HG02870 (cell line): ENCODE results near the gene KCNN2.

Source experiments
- ATAC-seq: cut with Tn5 transposase; IDR thresholded peaks from one replicate; pipeline ENCODE4 v1.9.1; 2021; ENCODE audit warnings: mild to moderate bottlenecking, moderate library complexity; ENCODE audit not compliant: unreplicated experiment

KCNN2 gene

DNA sequence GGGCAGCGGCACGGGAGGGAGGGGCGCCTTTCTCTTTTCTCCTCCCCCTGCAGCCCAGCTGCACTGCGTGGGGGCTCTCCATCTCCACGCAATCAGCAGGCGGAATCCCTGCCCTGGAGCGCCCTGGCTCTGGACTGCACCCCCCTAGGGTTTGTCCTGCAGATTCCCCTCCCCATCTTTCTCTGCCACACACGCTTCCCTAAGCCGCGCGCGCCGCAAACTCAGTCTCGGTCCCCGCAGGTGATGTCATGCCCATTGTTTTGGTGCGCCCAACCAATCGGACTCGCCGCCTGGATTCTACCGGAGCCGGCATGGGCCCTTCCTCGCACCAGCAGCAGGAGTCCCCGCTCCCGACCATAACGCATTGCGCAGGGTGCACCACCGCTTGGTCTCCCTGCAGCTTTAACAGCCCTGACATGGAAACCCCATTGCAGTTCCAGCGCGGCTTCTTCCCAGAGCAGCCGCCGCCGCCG, at the start of gene KCNN2:
Gene KCNN2, plus strand, starts transcription at position 347 of the 473 bp plus-strand sequence. Its CDS starts 70 bp downstream, at position 417.
- peak; percentile 41 for ATAC-seq

DNA sequence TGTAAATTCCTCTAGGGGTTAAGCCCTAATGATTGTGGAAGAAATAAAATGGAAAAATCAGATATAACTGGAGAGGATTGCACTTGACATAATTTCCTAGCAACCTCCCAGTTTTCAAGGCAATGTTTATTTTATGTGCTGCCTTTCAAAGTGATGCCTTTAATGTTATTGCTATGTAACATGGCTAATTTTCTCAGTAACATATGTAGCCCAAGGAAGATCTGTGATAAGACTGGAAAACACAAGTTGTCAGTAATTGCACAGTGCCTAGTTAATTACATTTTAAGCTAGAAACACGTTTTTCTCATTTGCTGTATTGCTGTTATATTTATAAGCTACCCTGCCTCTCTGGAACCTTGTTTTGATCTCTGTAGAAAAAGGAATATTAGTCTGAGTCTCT, 49.2 kb upstream of the KCNN2 start:
- ATAC-seq: no peak

DNA sequence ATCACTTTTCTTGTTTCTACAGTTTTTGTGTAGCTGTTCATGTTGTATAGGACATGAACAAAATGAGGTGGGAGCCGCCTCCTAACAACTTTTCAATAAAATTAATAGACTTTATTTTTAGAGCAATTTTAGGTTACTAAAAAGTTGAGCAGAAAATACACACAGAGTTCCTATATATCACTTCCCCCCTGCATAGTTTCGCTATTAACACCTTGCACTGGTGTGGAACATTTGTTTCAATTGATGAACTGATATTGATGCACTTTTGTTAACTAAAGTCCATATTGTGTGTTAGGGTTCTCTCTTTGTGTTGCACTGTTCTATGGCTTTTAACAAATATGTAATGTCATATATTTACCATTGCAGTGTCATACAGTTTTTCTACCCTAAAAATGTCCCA, 47.8 kb upstream of the KCNN2 start:
- ATAC-seq: no peak

DNA sequence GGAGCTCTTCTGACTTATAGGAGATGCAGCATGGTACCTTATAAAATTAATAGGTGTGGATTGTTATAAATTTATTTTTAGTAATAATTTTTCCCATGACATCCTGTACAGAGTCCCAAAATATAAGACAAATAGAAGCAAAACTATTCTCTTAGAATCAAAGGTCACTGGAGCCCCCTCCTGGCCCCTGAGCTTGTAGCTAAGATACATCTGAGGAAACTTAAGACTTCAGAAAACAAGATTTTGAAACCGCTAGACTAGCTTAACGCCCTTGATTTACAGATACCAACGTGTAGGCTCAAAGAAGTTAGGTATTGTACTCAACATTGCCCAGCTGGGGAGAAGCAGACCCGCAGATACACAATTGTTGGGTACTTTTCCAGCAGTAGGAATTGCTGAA, 45.7 kb upstream of the KCNN2 start:
- no peak for ATAC-seq

DNA sequence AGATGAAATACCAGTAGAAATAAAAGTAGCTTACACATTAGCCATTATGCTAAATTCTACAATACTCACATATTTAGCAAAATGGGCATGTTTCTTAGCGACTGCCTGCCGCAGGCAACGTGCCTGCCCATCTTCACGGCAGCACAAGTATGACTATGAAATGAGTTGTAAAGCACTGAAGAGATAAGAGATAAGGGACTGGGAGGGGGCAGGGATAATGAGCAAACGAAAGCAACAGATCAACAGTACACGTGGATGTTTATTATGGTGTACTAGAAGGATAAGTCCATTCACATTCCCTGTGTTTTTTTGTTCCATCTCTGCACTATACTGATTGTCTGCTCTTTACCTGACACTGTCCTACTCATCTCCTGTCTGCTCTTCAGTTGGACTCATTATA, 44.1 kb upstream of the KCNN2 start:
- no peak for ATAC-seq

DNA sequence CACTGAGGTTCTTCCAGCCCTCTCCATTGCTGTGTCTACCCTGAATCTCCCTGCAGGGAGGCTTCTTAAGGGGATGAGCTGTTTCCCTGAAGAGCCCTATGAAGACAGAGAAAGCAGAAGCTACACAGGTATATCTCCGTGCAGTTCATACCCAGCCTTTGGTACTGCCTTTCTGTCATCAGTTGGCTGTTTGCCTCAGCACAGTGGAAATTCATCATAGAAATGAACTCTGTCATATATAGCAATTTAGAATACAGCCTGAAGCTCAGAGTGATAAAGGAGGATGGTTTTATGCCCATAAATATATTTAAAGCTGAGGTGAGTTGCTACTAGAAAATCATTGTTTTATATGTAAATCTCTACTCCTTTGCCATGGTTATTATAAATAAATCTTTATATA, 42.6 kb upstream of the KCNN2 start:
- ATAC-seq: no peak

DNA sequence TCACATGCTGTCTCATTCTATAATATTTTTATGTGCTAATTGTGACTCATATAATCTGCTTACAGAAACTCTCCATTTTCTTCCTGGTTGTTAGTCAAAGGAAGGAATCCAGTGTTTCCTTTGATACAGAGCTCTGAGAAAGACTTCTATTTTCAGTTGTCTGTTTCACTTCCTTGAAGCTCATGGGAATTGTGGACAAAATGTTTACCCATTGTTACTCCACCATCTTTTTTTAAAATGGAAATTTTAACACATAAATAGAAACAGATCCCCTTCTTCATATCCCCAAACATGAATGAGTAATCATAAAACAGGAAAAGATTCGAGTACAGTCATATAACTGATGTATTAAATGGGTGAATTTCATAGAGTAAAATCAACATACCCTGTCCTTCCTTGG, 42.0 kb upstream of the KCNN2 start:
- ATAC-seq: no peak

DNA sequence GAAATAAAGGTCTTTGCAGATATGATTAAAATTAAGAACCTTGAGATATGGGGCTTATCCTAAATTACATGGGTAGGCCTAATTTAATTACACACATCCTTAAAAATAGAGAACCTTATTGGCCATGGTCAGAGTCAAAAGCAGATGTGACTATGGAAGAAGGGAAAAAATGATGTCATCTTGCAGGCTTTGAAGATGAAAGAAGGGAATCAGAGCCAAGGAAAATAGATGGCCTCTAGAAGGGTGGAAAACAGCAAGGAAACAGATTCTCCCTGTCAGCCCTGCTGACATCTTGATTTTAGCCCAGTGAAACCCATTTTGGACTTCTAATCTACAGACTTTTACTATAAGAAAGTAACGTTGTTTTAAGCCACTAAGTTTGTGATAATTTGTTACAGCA, 37.6 kb upstream of the KCNN2 start:
- ATAC-seq: no peak

DNA sequence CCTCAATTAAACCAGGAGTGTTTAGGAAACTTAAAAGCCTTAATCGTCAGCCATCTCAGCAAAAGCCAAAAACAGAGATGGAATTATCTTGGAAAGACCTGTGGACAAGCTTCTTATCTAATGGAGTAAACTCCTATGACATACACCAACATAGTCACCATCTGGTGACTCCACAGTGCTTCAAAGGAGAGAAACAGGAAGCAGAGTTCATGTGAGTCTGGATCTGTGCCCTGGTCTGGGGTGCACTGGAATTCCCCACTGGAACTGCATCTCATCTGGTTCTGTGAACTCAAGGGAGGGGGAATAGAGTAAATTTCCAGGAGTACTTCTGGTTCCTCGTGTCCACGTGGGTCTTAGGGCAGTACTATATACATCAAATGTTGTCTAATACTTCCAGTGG, 36.3 kb upstream of the KCNN2 start:
- no peak for ATAC-seq

DNA sequence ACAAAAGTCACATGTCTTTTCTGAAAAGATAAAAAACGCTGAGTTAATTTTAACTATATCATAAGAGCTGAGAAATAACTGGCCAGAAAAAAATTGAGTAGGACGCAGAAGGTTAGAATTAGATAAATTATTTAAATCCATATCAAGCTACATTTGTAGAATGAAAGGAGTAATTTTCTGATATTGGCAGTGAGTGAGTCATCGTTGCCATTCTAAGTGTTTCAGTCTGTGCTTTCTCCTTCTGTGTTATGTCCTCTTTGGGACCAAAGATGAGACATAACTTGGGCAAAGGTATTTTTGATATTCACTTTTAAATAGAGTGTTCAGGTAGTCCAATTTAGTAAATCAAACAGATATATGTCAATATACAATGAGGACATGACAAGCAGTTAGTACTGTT, 34.4 kb upstream of the KCNN2 start:
- no peak for ATAC-seq

DNA sequence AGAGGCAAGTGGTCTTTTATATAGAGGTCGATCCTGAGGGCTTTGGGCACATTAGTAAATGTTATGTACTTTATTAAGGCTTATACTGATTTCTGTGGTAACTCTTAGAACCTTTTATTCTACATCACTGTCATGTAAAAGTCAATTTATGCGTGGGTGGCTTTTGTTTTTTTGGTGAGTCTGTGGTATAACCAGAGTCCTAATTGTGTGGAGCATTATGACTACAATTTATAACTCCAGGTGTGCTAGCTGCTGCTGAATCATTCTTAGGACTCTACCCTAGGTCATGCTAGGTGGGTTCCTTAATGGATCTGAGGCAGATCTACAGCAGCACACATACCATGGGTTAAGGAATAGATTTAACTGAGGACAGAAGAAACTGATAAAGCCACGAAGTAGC, 33.9 kb upstream of the KCNN2 start:
- ATAC-seq: peak; percentile 64

DNA sequence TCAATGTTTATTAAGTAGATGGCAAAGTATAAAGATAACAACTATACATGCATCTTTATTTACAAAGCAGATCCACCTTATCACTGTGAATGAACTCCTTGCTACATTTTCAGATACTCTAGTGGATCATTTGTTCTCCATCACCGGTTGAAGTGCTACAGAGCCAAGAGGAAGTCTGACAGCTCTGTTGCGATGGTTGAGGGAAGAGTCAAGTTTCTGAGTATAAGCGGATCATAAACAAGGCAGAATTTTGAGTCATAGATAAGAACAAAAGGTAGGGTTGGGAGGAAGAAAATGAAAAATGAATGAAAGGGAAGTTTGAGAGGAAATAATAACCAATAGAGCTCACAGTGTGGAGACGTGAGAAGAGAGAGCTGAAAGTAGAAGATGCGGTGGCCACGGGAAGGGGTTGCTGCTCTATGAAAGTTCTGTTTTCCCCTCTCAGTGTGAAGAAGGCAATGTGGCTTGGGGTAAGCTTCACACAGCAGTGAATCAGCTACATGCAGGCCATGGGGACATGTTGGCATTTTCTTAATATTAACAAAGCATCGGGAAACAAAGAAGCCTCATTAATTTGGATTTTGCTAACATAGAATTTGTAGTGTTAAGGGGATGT, 30.8 kb upstream of the KCNN2 start:
- no peak for ATAC-seq

DNA sequence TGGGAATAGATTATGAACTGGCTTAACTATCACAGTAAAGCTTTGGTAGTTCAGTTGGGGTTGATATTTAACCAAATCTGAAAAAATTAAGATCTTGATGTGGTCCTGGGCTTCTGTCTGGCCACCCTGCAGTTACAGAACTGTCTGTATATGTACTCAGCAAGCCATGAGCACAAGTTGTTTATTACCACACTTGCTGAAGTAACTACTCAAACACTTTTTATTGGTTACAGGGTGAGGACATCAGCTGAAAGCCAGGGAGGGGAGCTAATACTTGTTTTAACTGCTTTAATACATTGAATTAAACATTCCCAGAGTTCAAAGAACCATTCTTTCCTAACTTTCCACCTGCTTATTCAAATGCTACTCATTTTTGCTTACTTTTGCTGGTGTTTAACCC, 29.4 kb upstream of the KCNN2 start:
- no peak for ATAC-seq

DNA sequence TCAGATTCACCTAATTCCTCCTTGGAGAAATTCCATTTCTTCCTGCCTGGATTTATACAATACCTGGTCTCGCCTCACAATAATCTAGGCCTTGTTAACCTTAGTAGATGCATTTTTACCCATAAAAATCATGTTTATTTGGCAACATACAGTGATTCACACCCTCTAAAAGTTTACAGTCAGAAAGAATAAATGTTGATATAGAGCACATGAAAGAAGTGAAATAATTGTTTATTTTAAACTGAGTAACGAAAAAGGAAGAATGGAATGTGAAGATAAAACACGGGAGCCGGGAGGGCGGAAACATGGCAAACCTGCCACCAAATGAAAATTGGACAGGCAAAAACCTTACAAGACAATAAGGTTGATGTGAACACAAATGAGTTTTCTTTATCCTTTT, 28.9 kb upstream of the KCNN2 start:
- ATAC-seq: no peak

DNA sequence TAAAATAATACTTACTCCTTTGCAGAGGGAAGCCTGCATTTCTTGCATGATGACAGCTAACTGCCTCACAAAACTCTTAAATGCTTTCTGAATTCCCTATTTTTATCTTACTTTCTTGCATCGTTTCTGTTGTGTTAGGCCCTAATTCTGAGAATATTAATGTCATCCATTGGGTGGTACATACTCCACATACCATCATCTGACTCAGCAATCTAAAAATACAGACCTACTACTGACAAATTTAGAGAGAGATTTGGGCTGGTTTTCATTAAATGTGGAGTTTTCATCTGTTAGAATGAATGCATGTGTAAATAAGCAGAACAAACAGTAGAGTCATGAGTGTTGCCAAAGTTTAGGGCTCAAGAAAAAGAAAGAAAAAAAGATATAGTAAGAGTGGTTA, 26.5 kb upstream of the KCNN2 start:
- ATAC-seq: no peak

DNA sequence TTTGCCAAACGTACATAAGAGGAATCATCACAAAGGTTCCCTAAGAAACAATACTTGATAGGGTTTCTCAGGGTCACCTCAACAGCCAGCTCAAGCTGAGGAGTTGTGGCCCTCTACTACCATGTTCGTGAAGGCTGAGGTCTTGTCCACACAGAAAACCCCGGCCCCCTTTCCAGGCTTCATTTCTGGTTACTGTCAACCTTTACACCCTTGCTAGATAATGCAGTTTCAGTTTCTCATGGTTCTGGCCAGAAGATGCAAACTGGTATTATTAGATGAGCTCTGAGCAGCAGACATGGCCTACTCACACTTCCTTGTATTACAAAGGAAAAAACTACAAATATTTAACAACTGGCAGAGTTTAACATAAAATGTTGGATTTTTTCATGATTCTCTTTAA, 22.8 kb upstream of the KCNN2 start:
- ATAC-seq: no peak

DNA sequence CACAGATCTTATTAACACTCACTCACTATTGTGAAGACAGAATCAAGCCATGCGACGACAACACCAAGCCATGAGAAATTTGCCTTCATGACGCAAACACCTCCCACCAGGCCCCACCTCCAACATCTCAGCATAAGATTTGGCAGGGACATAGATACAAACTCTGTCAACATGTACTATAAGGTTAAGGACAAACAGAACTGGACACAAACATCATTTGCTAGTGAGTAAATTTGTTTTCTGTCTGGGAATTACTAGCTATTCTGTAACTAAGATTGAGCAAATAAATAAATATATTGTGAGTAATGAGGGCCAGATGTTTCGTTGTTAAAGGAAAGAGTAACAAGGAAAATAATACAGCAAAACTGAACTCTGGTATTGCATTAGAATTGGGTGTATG, 15.7 kb upstream of the KCNN2 start:
- no peak for ATAC-seq

DNA sequence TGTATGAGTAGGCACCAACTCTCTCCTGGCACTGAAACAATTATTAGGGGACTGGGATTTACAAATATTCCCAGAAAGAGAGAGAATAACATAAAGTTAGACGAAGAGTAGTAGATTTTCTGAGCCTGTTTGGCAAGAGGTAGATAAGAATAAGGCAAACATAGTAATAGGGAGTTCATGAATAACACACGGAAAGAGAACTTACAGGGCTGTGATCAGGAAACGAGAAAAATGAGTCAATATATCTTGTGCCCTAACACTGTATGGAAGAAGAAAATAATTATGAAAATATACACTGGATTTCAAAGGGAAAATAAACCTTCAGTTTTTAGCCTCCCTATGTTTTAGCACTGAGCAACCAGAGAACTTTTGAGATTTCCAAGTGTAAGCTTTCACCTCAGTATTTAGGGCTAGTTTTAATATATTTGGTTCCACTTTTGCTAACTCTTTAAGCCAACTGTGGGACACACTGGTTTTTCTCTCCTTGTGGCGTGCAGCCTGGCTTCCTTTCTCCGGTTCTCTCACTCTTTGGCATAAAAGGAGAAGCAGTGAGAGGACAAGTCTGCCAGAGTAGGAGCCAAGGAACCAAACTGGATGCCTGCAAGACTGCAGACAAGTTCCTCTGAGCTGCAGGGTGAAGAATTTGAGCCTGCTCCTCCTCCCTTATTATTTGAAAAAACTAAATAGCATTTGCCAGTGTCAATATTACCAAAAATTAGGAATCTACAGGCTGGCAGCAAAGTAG, 6.6 kb upstream of the KCNN2 start:
- no peak for ATAC-seq

DNA sequence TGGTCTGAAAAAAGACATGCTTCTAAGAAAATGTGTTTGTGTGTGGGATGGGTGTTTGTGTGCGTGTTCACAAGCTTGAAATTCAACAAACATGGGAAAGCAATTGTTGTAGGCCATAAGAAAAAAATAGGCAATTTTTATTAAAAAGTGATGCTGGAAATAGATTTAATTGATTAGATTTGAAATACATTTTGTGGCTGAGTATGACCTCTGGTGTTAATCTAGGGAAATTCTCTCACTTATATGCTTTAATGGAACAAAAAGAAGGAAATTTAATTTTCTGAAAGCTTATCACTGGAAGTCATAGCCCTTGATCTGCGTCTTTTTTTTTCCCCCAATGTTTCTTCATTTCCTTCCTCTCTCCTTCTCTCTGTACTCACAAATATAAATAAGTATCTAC, 3.5 kb upstream of the KCNN2 start:
- ATAC-seq: no peak

DNA sequence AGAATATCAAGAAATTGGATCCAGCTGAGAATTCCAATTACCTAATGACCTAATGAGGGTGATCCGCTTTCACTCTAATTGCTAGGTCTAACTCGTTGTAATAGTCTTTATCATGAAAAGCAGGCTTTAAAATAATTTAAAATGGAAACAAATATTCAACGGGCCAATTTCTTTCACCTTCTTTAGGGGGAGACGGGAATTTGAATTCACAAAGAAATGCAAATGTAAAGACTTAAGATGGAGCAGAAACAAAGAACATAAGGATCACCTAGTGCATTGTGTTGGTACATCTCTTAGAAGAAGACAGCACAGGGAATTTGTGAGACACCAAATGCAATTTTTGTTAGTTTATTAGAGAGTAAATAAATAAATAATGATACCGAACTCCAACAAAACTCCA, 1.5 kb upstream of the KCNN2 start:
- ATAC-seq: no peak

DNA sequence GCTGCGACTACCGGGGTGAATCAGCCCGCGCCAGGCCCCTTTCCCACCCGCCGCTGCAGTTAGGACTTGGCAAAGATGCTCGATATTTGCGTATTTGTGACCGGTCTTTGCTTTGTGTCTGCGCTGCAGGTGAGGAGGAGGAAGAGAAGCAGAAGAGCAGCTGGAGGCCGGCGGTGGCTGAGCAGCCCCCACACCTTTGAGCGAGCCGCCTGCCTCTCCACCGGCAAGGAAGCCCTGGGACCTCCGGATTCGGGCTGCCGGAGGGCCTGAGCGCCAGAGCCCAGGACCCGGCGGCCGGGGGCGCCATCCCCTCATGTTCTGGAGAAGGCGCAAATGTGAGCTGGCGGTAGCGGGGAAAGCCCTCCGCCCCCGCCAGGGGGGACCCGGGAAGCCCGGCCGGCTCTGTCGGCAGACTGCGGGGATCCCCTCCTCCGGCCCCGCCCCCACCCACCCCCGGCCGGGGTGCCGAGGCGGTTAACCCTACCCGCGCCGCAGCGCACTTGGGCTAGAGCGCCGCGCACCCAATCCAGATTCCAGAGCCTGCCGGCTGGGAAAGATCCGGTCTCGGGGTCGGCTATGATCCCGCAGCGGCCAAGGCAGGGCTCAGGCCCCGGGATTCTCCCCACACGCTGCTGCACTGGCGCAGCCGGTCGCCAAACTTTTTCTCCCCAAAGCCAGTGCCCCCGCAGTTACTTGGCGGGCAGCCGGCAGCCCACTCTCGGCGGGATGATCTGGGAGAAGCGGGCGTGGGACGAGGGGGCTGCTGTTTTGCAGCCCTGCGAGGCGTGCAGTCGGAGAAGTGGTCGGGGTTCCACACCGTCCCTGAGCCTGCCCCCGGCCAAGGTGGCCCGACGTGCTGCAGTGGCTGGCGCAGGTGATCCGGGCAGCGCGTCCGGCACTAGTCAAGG, 800 bp upstream of the KCNN2 start:
- no peak for ATAC-seq
